K562 (cell line): ENCODE data around the gene NUB1. TPM values are rescaled to one million over a fixed set of nuclear protein-coding genes. Genes with fewer than 3 reads are reported as not detected.

Source experiments
- ATAC-seq: fragments of 200-7000 bp; cut with Tn5 transposase; 3 replicates; pipeline ENCODE4 v1.9.1; 2020; ENCODE audit warnings: moderate library complexity
- BruUV-seq: library from RNA; stranded (reverse); fragments of 400-500 nt; replicated peaks from 2 replicates; lab custom pipeline; 2021; lab: Mats Ljungman, UMichigan
- CTCF ChIA-PET: fragments of 300-600 bp; formaldehyde crosslinking; extraction: SDS; loops from one replicate; lab custom pipeline; 2021; ENCODE audit warnings: low intra/inter-chr PET ratio; lab: Yijun Ruan, JAX
- POLR2A ChIA-PET: fragments of 300-600, 350-650 bp; sonication (Branson Sonifier 250); formaldehyde crosslinking; extraction: SDS; loops from one replicate; lab custom pipeline; 2021; ENCODE audit warnings: antibody characterized with exemption, inconsistent platforms; lab: Yijun Ruan, JAX
- DNase-seq, 4 experiments: peaks; one replicate each; pipeline versions ENCODE4 v3.0.0 to v3.0.0-alpha.2; 2011 to 2018; ENCODE audit warnings: low spot score in 3 of 4, mixed read lengths in 3 of 4; ENCODE audit errors: extremely low read depth in 1 of 4
- FAIRE-seq: peaks from 2 replicates; lab custom pipeline; 2011; peaks lifted over from hg19 to GRCh38; lab: Jason Lieb, UNC
- H2AFZ ChIP-seq: 2 replicates; pipeline ENCODE4 v1.6.0; 2011; ENCODE audit warnings: low read depth, low read length, control low read depth, inconsistent platforms
- H3K27ac ChIP-seq: fragments of 200-600 bp; 3 replicates; pipeline ENCODE4 v1.8.0; 2011; ENCODE audit warnings: low read depth, mild to moderate bottlenecking, control low read depth, inconsistent platforms, low read length, moderate library complexity, mixed read lengths; ENCODE audit errors: extremely low read depth
- H3K27me3 ChIP-seq, 2 experiments: fragments of 300-600 bp in 1 of 2; 2 replicates in 1 of 2; 3 replicates in 1 of 2; pipeline versions ENCODE4 v1.6.0 to v1.8.0; 2011; ENCODE audit warnings: inconsistent platforms in 2 of 2, low read length in 2 of 2, mild to moderate bottlenecking in 1 of 2, mixed read lengths in 1 of 2, moderate library complexity in 1 of 2; ENCODE audit not compliant: control insufficient read depth in 2 of 2, insufficient read depth in 2 of 2
- H3K36me3 ChIP-seq: fragments of 300-600 bp; 3 replicates; pipeline ENCODE4 v1.8.0; 2011; ENCODE audit warnings: mild to moderate bottlenecking, low read length, inconsistent platforms; ENCODE audit not compliant: control insufficient read depth, insufficient read depth
- H3K4me1 ChIP-seq, 2 experiments: fragments of 200-600 bp in 1 of 2; replicated peaks in 1 of 2; 2 replicates in 1 of 2; 3 replicates in 1 of 2; pipeline versions ENCODE4 v1.5.1 to v1.8.0; 2011; ENCODE audit warnings: inconsistent platforms in 2 of 2, low read length in 2 of 2, mild to moderate bottlenecking in 1 of 2, mixed read lengths in 1 of 2, moderate library complexity in 1 of 2; ENCODE audit not compliant: control insufficient read depth in 2 of 2, insufficient read depth in 2 of 2
- H3K4me2 ChIP-seq: 2 replicates; pipeline ENCODE4 v1.6.1; 2011; ENCODE audit warnings: low read length, control low read depth, inconsistent platforms, mixed read lengths; ENCODE audit not compliant: insufficient read depth
- H3K4me3 ChIP-seq: fragments of 200-600 bp; sonication (generic), shearing (Covaris generic); 2 replicates; pipeline ENCODE4 v1.5.1; 2016; ENCODE audit warnings: control low read depth, inconsistent platforms
- H3K79me2 ChIP-seq: fragments of 200-600 bp; 3 replicates; pipeline ENCODE4 v1.8.0; 2011; ENCODE audit warnings: low read length, inconsistent platforms; ENCODE audit not compliant: control insufficient read depth, insufficient read depth
- H3K9ac ChIP-seq, 2 experiments: 2 replicates each; pipeline versions ENCODE4 v1.6.0 to v1.6.1; 2011; ENCODE audit warnings: low read depth in 2 of 2, low read length in 2 of 2, control low read depth in 1 of 2, inconsistent platforms in 1 of 2, mild to moderate bottlenecking in 1 of 2, mixed read lengths in 1 of 2; ENCODE audit not compliant: insufficient read depth in 1 of 2
- H3K9me1 ChIP-seq: one replicate; pipeline ENCODE4 v1.6.0; 2011; ENCODE audit warnings: inconsistent platforms, mild to moderate bottlenecking, low read length, moderate library complexity; ENCODE audit not compliant: control insufficient read depth, insufficient read depth
- H3K9me3 ChIP-seq: replicated peaks from 2 replicates; pipeline ENCODE4 v1.5.1; 2011; ENCODE audit warnings: low read depth, low read length, inconsistent platforms; ENCODE audit not compliant: control insufficient read depth, insufficient read depth
- H4K20me1 ChIP-seq: replicated peaks from 2 replicates; pipeline ENCODE4 v1.6.1; 2011; ENCODE audit warnings: low read length, inconsistent platforms, mixed read lengths; ENCODE audit not compliant: control insufficient read depth, insufficient read depth
- DNMT1 ChIP-seq: fragments of 450-650 bp; IDR thresholded peaks from 2 replicates; pipeline ENCODE4 v1.6.1; 2016; ENCODE audit warnings: antibody characterized with exemption, mild to moderate bottlenecking
- ERF ChIP-seq: fragments of 450-650 bp; formaldehyde crosslinking; IDR thresholded peaks from 2 replicates; pipeline ENCODE4 v1.4.0; 2020; ENCODE audit warnings: mild to moderate bottlenecking, mixed read lengths
- GTF2E2 ChIP-seq: fragments of 200-800 bp; sonication (Bioruptor generic); IDR thresholded peaks from 2 replicates; pipeline ENCODE4 v1.6.1; 2016; ENCODE audit warnings: missing genetic modification characterization, missing compliant biosample characterization
- KDM1A ChIP-seq, 2 experiments: fragments of 450-650 bp; IDR thresholded peaks; 2 replicates each; pipeline ENCODE4 v1.6.1; 2016; ENCODE audit warnings: mild to moderate bottlenecking in 2 of 2
- KDM4B ChIP-seq, 2 experiments: fragments of 450-650 bp in 1 of 2; sonication (generic) in 1 of 2; IDR thresholded peaks; 2 replicates each; pipeline ENCODE4 v1.6.1; 2016 to 2017; ENCODE audit warnings: borderline replicate concordance in 2 of 2, antibody characterized with exemption in 1 of 2, low read depth in 1 of 2, mild to moderate bottlenecking in 1 of 2
- NCOA2 ChIP-seq, 2 experiments: fragments of 450-650 bp; IDR thresholded peaks; 2 replicates each; pipeline ENCODE4 v1.6.1; 2018; ENCODE audit warnings: mild to moderate bottlenecking in 2 of 2, moderate library complexity in 1 of 2; ENCODE audit not compliant: partially characterized antibody in 2 of 2
- POLR2H ChIP-seq: IDR thresholded peaks from 2 replicates; pipeline ENCODE4 v1.6.1; 2016; ENCODE audit warnings: missing genetic modification characterization, low read depth, mild to moderate bottlenecking, control low read depth, missing compliant biosample characterization, moderate library complexity
- SMAD1 ChIP-seq: fragments of 150-350 bp; IDR thresholded peaks from 2 replicates; pipeline ENCODE4 v1.6.1; 2014; ENCODE audit warnings: low read length, low read depth; ENCODE audit not compliant: partially characterized antibody
- TBL1XR1 ChIP-seq, 2 experiments: IDR thresholded peaks; 2 replicates each; pipeline ENCODE4 v1.6.1; 2012; ENCODE audit warnings: improper control_type of control experiment in 2 of 2, low read length in 2 of 2, mild to moderate bottlenecking in 1 of 2
- ZBTB7A ChIP-seq: IDR thresholded peaks from 2 replicates; pipeline ENCODE4 v1.6.1; 2011; ENCODE audit warnings: low read depth, mild to moderate bottlenecking, low read length, moderate library complexity, borderline replicate concordance; ENCODE audit not compliant: control insufficient read depth
- ZFP30 ChIP-seq: fragments of 250-450 bp; sonication (Bioruptor Pico); IDR thresholded peaks from 2 replicates; pipeline ENCODE4 v1.8.0; 2022; ENCODE audit warnings: moderate library complexity, mild to moderate bottlenecking, inconsistent platforms, borderline replicate concordance
- ZNF174 ChIP-seq: fragments of 250-450 bp; sonication (Bioruptor Pico); IDR thresholded peaks from 2 replicates; pipeline ENCODE4 v1.4.0; 2020; ENCODE audit warnings: mild to moderate bottlenecking
- ZNF217 ChIP-seq: sonication (generic); formaldehyde crosslinking; IDR thresholded peaks from 2 replicates; pipeline ENCODE4 v1.8.0; 2022; ENCODE audit warnings: mild to moderate bottlenecking, missing genetic modification reagents
- ZNF354B ChIP-seq: fragments of 250-450 bp; sonication (Bioruptor Pico); IDR thresholded peaks from 2 replicates; pipeline ENCODE4 v1.4.0; 2020
- WGBS: fragments of 100-300 bp; shearing (Covaris generic); methylation state at CpG from one replicate; pipeline ENCODE4 v1.1.6; 2016; ENCODE audit warnings: low coverage, mixed read lengths; ENCODE audit not compliant: insufficient coverage; ENCODE audit errors: missing lambda C conversion rate; 5-methylcytosine and 5-hydroxymethylcytosine counted together
- in situ Hi-C: fragments of 300-500 bp; cut with MboI; formaldehyde crosslinking; loops from 4 replicates; pipeline ENCODE4 v1.15.0; 2018; ENCODE audit warnings: inconsistent platforms, mixed read lengths
- intact Hi-C: fragments of 100-400 bp; cut with micrococcal nuclease; formaldehyde crosslinking; loops from 2 replicates; pipeline ENCODE4 v1.14.2; 2022
- polyA plus RNA-seq, 8 experiments: library from polyadenylated mRNA; depleted of rRNA in 4 of 8; stranded (reverse) in 5 of 8; unstranded in 3 of 8; fragments of >200 nt; fragmentation: Nextera tagmentation in 2 of 8; fragmentation: Illumina TruSeq in 1 of 8; extraction: Ambion mirVana in 2 of 8; extraction: Trizol in 1 of 8; gene quantifications; 2 replicates each; pipeline versions ENCODE4 v1.2.1 to v1.2.3, GENCODE V29; 2011 to 2014; ENCODE audit warnings: inconsistent platforms in 1 of 8, missing spikeins in 1 of 8
- total RNA-seq, 7 experiments: library from RNA; depleted of rRNA in 6 of 7; stranded (reverse); fragments of >200 nt in 6 of 7; fragmentation: Illumina TruSeq in 2 of 7; extraction: Trizol in 2 of 7; gene quantifications; 2 replicates each; pipeline versions ENCODE4 v1.2.1 to v1.2.3, GENCODE V29; 2011 to 2021; ENCODE audit warnings: low replicate concordance in 1 of 7

NUB1 gene
- total and polyA plus RNA-seq, 9 of the 15 experiments (the other 6 are each of a cell fraction or from before 2014, with no cell fraction given), result 43.2 to 159 (median 85.2) TPM

DNA sequence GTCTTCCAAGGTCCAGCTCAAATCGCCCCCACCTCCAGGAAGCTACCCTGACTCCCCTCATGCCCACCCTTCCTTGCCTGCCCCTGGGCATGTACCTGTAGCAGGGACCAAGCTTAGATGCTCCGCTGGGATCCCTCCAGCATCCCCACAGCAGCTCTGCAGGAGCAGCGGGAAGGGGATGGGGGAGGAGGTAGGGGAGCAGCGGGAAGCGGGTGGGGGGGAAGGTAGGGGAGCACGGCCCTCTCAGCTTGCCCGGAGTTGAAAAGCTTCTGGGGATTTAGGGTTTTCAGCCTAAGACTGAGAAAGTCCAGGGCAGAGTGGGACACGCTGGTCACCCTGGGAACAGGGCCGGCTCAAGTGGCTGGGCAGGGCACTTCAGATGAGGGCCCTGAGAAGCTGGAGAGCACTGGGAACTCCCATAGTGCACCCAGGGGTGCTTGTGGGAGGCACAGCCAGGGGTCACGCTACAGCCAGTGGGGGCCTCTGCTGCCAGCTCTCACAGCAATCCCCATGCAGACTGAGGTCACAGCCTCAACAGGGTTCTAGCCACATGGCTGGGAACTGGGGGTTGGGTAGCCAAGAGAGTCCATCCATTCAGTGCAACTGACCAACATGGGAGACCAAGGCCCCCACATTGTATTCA lies 54.8 kb downstream of the NUB1 start:
- Histone ChIP-seq H3K9me1 (peaks cover 4% of the 10 kb centered on the region), H3K79me2 (no peaks in the 10 kb centered on the region), H3K4me2 (no peak overlapping the region), H4K20me1 (no peaks in the 10 kb centered on the region), H3K27ac (no peak overlapping the region), H3K4me1 (peaks cover 34 to 69% of the 10 kb centered on the region in 2 experiments), H3K9me3 (peaks cover 9% of the 10 kb centered on the region), H3K4me3 (no peak overlapping the region), H3K36me3 (no peaks in the 10 kb centered on the region), H2AFZ (no peak overlapping the region), H3K9ac (peak overlapping the region in 1 of 2 experiments; percentile 57; a peak in 1 of 4 replicates), H3K27me3 (peaks cover 0 to 8% of the 10 kb centered on the region in 2 experiments; a peak in 3 of 5 replicates)
- no peak for TF ChIP-seq ZNF217 (CRISPR knock-in tag)
- TF ChIP-seq POLR2H (tag), result no peak
- no peak for TF ChIP-seq NCOA2 (IDR thresholded peaks at IDR 0.05; ENCODE audit: partially characterized antibody in 2 of 2)
- TF ChIP-seq KDM1A (IDR thresholded peaks at IDR 0.05), result no peak
- TF ChIP-seq ZNF174 (CRISPR knock-in tag), result no peak
- no peak for TF ChIP-seq ZBTB7A
- TF ChIP-seq ZFP30 (CRISPR knock-in tag), result no peak
- no peak for TF ChIP-seq ZNF354B
- no peak for TF ChIP-seq ERF (CRISPR knock-in tag)
- TF ChIP-seq SMAD1, result no peak
- no peak for TF ChIP-seq GTF2E2 (tag)
- TF ChIP-seq TBL1XR1 (IDR thresholded peaks at IDR 0.05; ENCODE audit: low read length in 2 of 2), result no peak
- TF ChIP-seq KDM4B (IDR thresholded peaks at IDR 0.05; ENCODE audit: borderline replicate concordance in 2 of 2, low read depth in 1 of 2), result no peak
- TF ChIP-seq DNMT1, result no peak
- no TSS peak for BruUV-seq
- ChIA-PET CTCF (no interaction called here), POLR2A (interaction anchor here (0.6 to 1.6 kb wide), 3 partner anchors 8 to 780 kb away, joined by 3 to 5 read pairs (median 3); no protein-coding TSS in a partner anchor)
- DNase-seq, result no peak
- 47% methylated on average over 7 of the region's 10 CpGs for WGBS
- intact Hi-C loops (loop anchor here (10.0 kb wide), 1 partner anchor 48 kb away; the partner anchor contains the start of gene CRYGN), in situ Hi-C loops (no loop called here)
- ATAC-seq, result no peak
- FAIRE-seq, result no peak
